ENCODE measurements around the gene SERPINB3. TPM values are rescaled to one million over a fixed set of nuclear protein-coding genes. Genes with fewer than 3 reads are reported as not detected.

SERPINB3 gene
- total and polyA plus RNA-seq, 4 donors, result 0.05 TPM; not detected in 3

DNA sequence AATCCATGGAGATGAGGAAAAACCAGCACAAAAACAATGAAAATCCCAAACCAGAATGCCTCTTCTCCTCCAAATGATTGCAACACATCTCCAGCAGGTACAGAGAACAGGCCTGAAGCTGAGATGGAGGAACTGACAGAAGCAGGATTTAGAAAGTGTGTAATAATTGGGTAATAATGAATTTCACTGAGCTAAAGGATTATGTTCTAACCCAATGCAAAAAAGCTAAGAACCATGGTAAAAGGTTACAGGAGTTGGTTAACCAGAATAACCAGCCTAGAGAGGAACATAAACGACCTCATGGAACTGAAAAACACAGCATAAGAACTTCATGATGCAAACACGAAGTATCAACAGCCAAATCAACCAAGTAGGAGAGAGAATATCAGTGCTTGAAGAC is 27.4 kb upstream of the SERPINB3 start:
- H3K36me3 ChIP-seq (ENCODE audit: control insufficient read depth in 4 of 4, insufficient read depth in 3 of 4, low read depth in 1 of 4, low read length in 3 of 4), result no peaks in the 10 kb centered on the region
- H3K4me3 ChIP-seq (ENCODE audit: low read depth in 1 of 3, low read length in 3 of 3), result no peak overlapping the region
- H3K4me1 ChIP-seq (ENCODE audit: control insufficient read depth in 4 of 4, insufficient read depth in 4 of 4, low read length in 3 of 4), result no peaks in the 10 kb centered on the region
- no peak for DNase-seq (ENCODE audit: low spot score)
- 77% methylated on average over 2 of the region's 2 CpGs for WGBS
- TF ChIP-seq GABPA (IDR thresholded peaks at IDR 0.05 in 1 of 2, conservative IDR thresholded peaks at IDR 0.05 in 1 of 2), result no peak
- TF ChIP-seq RAD21 (IDR thresholded peaks at IDR 0.05), result no peak
- no peak for TF ChIP-seq TAF1 (conservative IDR thresholded peaks at IDR 0.05)
- no peak for TF ChIP-seq YY1 (IDR thresholded peaks at IDR 0.05)
- TF ChIP-seq NR2F2 (IDR thresholded peaks at IDR 0.05), result no peak
- no peak for TF ChIP-seq CTCF (IDR thresholded peaks at IDR 0.05; ENCODE audit: low read depth, low read length, missing input control)
- TF ChIP-seq, protein P1, sequence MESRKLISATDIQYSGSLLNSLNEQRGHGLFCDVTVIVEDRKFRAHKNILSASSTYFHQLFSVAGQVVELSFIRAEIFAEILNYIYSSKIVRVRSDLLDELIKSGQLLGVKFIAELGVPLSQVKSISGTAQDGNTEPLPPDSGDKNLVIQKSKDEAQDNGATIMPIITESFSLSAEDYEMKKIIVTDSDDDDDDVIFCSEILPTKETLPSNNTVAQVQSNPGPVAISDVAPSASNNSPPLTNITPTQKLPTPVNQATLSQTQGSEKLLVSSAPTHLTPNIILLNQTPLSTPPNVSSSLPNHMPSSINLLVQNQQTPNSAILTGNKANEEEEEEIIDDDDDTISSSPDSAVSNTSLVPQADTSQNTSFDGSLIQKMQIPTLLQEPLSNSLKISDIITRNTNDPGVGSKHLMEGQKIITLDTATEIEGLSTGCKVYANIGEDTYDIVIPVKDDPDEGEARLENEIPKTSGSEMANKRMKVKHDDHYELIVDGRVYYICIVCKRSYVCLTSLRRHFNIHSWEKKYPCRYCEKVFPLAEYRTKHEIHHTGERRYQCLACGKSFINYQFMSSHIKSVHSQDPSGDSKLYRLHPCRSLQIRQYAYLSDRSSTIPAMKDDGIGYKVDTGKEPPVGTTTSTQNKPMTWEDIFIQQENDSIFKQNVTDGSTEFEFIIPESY (IDR thresholded peaks at IDR 0.05), result no peak
- no peak for TF ChIP-seq JUND (IDR thresholded peaks at IDR 0.05)
- no peak for TF ChIP-seq HNF4A (conservative IDR thresholded peaks at IDR 0.05)
- TF ChIP-seq FOXA1 (IDR thresholded peaks at IDR 0.05), result no peak
- TF ChIP-seq FOXA2 (IDR thresholded peaks at IDR 0.05), result no peak
- no peak for TF ChIP-seq EGR1 (IDR thresholded peaks at IDR 0.05; ENCODE audit: low read depth in 2 of 2)
- TF ChIP-seq, protein P2, sequence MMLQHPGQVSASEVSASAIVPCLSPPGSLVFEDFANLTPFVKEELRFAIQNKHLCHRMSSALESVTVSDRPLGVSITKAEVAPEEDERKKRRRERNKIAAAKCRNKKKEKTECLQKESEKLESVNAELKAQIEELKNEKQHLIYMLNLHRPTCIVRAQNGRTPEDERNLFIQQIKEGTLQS (IDR thresholded peaks at IDR 0.05), result no peak
- TF ChIP-seq HNF4G (IDR thresholded peaks at IDR 0.05), result no peak
- TF ChIP-seq SP1 (IDR thresholded peaks at IDR 0.05), result no peak
- no peak for TF ChIP-seq RXRA (IDR thresholded peaks at IDR 0.05)
- no peak for TF ChIP-seq MAX (IDR thresholded peaks at IDR 0.05)
- H3K9ac ChIP-seq (ENCODE audit: low read depth in 1 of 2, low read length in 2 of 2), result no peak overlapping the region
- peaks cover 0 to 3% (median 0%) of the 10 kb centered on the region in 4 donors for H3K9me3 ChIP-seq (ENCODE audit: control insufficient read depth in 4 of 4, low read length in 3 of 4)
- H3K27ac ChIP-seq (ENCODE audit: low read depth in 1 of 2, low read length in 2 of 2), result no peak overlapping the region
- no peaks in the 10 kb centered on the region for H3K27me3 ChIP-seq (ENCODE audit: control insufficient read depth in 4 of 4, insufficient read depth in 4 of 4, low read length in 3 of 4)

- DNase-seq (ENCODE audit: low spot score), result no peak
- Histone ChIP-seq H3K36me3 (ENCODE audit: control insufficient read depth in 4 of 4, insufficient read depth in 3 of 4, low read depth in 1 of 4, low read length in 3 of 4) (no peaks in the 10 kb centered on the region), H3K9ac (ENCODE audit: low read depth in 1 of 2, low read length in 2 of 2) (no peak overlapping the region), H3K27me3 (ENCODE audit: control insufficient read depth in 4 of 4, insufficient read depth in 4 of 4, low read length in 3 of 4) (no peaks in the 10 kb centered on the region), H3K4me1 (ENCODE audit: control insufficient read depth in 4 of 4, insufficient read depth in 4 of 4, low read length in 3 of 4) (peaks cover 0 to 6% (median 5%) of the 10 kb centered on the region in 4 donors), H3K9me3 (ENCODE audit: control insufficient read depth in 4 of 4, low read length in 3 of 4) (peaks cover 0 to 3% (median 0%) of the 10 kb centered on the region in 4 donors), H3K27ac (ENCODE audit: low read depth in 1 of 2, low read length in 2 of 2) (no peak overlapping the region), H3K4me3 (ENCODE audit: low read depth in 1 of 3, low read length in 3 of 3) (no peak overlapping the region)
- TF ChIP-seq RAD21 (IDR thresholded peaks at IDR 0.05), result no peak
- no peak for TF ChIP-seq RXRA (IDR thresholded peaks at IDR 0.05)
- no peak for TF ChIP-seq FOXA2 (IDR thresholded peaks at IDR 0.05)
- no peak for TF ChIP-seq EGR1 (IDR thresholded peaks at IDR 0.05; ENCODE audit: low read depth in 2 of 2)
- no peak for TF ChIP-seq TAF1 (conservative IDR thresholded peaks at IDR 0.05)
- 78% methylated on average over 2 of the region's 2 CpGs for WGBS
Measured at GRCh38 chr18:63686871-63687270, 25.2 kb upstream of the SERPINB3 start.

Measured in liver (tissue), 9 donors.